Kidney capillary endothelial cell (primary cell): ENCODE results near the gene PTPRN2.
"Not testable (repeated sequence)": the region's sequence is repeated elsewhere in the genome, so short reads cannot be mapped to it uniquely, and the experiment has no call there.

ENCODE experiments used
- DNase-seq: peaks from one replicate; pipeline ENCODE4 v3.0.0-alpha.2; 2018; ENCODE audit warnings: low spot score

The PTPRN2 gene

DNA sequence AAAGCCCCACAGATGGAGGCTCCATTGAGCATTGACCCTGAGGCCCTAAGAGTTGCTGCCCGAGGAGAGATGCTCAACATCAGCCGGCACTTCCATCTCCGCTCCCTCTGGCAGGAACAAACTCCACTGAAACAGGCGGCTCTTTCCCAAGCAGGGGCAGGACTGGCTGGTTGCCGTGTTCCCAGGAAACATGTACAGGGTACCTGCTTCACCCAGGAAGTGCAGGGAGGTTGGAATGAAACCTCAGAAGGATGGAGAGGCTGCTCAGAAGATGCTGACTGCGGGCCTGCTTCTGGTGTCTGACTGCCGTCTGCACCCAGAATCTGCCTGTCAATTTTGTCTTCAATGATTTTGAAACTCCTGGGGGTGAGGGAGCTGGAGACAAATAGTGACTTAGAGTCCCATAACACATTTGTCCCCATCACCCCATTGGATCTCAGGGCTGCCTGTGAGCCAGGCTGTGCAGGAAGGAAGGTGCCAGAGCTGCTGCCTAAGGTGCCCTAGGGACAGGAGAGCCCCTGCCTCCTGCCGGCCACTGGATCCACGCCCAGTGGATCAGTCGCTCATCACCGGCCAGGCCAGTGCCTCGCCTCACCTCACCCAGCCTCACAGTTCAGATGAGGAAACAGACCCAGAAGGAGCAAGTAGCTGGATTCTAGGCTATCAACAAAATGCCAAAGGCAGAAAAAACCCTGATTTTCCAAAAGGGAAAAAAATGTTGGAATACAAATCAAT, 237.3 kb downstream of the PTPRN2 start:
- DNase-seq: no peak

DNA sequence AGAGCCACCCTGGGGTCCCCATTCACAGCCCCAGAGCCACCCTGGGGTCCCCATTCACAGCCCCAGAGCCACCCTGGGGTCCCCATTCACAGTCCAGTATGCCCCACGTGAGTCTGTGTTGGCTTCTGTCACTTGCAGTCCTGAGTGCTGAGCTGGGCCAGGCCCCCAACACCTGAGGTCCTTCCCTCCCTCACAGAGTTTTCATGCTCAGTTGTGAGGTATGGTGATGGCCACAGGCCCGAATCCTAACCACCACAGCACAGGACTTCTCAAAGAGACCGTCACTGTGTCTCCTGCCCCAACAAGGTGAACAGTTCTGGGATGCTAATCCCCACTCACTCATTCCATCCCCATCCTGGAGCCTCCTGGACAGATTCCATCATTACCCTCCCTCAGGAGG, 239.2 kb downstream of the PTPRN2 start:
- DNase-seq: no peak

DNA sequence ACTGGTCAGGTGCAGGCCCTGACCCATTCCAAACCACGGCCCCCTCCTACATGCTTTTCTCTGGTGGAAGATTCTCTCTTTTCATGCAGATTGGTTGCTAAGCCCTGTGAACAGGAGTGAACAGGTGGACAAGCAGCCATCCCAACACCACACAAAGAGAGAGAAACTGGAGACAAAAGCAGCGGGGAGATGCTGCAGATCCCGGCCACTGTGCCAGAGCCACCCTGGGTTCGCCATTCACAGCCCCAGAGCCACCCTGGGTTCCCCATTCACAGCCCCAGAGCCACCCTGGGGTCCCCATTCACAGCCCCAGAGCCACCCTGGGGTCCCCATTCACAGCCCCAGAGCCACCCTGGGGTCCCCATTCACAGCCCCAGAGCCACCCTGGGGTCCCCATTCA, 239.6 kb downstream of the PTPRN2 start:
- DNase-seq: not testable (repeated sequence)

DNA sequence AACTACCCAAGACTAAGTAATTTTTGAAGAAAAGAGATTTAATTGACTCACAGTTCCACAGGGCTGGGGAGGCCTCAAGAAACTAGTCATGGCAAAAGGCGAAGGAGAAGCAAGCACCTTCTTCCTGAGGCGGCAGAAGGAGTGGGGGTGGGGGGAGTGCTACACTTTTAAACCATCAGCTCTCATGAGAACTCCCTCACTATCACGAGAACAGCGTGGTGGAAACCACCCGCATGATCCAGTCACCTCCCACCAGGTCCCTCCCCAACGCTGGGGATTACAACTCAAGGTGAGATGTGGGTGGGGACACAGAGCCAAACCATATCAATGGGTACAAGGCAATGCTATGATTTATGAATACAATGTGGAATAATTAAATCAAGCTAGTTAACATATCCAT, 241.9 kb downstream of the PTPRN2 start:
- no peak for DNase-seq

DNA sequence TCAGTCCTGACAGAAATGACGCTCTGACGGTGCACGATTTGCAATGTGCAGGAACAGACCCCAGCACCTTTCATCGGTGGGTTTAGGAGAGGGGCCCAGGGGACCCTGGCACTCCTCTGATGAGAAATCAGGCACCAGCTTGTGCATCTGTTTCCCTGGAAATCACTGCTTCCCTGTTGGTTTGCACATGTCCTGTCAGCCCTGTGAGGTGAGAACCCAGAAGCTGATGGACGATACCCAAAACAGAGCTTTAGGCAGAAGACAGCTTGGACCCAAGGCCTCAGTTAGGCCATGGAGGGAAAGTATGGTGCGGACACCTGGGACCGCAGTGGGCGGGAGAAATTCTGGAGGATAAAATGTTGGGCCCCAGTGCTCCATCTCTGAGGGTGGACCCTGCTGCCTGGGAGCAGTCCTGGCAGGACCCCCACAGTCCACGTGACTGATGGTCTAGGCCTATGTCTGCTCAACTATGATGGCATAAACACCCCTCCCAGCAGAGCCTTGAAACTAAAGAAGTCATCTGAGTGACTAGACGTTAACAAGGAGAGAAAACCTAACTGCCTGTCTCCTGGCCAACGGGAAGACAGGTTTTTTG, 242.8 kb downstream of the PTPRN2 start:
- DNase-seq: no peak

DNA sequence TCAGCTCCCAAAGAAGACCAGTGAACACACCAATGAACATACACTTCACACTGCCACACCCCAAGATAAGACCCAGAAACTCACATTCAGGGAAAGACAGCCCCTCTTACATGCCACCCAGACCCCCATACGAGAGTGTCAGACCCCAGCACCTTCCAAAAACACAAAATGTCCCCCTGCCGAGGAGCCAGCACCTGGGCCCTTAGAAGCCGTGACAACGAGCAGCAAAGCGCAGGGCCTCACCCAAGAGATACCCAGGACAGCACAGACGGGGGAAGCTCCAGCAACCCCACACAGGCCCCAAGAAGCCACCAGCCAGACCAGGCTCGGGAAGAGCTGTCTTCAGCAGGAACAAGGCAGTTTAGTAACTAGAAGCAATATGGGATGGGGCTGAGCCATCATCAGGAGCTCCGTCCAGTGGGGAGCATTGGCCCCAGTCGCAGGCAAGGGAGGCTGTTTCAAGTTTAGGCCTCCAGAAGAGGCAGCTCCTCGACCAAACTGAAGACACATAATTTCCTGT, 243.6 kb downstream of the PTPRN2 start:
- no peak for DNase-seq

DNA sequence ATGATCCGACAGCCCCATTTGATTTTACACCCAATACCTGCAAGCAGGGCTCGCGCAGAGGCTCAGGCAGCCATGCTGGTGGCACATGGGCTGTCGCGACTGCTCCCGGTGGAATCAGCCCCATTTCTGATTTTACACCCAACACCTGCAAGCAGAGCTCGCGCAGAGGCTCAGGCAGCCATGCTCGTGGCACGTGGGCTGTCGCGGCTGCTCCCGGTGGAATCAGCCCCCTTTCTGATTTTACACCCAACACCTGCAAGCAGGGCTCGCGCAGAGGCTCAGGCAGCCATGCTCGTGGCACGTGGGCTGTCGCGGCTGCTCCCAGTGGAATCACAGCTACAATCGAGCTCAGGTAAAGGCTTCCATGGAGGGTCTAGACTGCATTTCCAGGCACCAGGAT, 244.1 kb downstream of the PTPRN2 start:
- DNase-seq: no peak

DNA sequence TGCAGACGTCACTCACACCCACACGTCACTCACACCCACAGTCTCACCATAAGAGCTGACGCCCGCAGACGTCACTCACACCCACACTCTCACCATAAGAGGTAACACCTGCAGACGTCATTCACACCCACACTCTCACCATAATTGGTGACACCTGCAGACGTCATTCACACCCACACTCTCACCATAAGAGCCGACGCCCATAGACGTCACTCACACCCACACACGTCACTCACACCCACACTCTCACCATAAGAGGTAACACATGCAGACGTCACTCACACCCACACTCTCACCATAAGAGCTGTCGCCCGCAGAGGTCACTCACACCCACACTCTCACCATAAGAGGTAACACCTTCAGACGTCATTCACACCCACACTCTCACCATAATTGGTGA, 246.5 kb downstream of the PTPRN2 start:
- DNase-seq: not testable (repeated sequence)

DNA sequence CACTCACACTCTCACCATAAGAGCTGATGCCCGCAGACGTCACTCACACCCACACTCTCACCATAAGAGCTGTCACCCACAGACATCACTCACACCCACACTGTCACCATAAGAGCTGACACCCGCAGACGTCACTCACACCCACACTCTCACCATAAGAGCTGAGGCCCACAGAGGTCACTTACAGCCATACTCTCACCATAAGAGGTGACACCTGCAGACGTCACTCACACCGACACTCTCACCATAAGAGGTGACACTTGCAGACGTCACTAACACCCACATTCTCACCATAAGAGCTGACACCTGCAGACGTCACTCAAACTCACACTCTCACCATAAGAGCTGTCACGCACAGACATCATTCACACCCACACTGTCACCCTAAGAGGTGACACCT, 250.7 kb downstream of the PTPRN2 start:
- not testable (repeated sequence) for DNase-seq

DNA sequence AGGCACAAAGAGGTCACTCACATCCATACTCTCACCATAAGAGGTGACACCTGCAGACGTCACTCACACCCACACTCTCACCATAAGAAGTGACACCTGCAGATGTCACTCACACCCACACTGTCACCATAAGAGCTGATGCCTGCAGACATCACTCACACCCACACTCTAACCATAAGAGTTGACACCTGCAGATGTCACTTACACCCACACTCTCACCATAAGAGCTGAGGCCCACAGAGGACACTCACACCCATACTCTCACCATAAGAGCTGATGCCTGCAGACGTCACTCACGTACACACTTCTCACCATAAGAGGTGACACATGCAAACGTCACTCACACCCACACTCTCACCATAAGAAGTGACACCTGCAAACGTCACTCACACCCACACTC, 255.1 kb downstream of the PTPRN2 start:
- DNase-seq: not testable (repeated sequence)

DNA sequence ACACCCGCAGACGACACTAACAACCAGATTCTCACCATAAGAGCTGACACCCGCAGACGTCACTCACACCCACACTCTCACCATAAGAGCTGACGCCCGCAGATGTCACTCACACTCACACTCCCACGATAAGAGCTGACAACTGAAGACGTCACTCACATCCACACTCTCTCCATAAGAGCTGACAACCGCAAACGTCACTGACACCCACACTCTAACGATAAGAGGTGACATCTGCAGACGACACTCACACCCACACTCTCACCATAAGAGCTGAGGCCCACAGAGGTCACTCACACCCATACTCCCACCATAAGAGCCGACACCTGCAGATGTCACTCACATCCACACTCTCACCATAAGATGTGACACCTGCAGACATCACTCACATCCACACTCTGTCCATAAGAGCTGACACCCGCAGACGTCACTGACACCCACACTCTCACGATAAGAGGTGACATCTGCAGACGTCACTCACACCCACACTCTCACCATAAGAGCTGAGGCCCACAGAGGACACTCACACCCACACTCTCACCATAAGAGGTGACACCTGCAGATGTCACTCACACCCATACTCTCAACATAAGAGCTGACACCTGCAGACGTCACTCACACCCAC, 255.7 kb downstream of the PTPRN2 start:
- not testable (repeated sequence) for DNase-seq

DNA sequence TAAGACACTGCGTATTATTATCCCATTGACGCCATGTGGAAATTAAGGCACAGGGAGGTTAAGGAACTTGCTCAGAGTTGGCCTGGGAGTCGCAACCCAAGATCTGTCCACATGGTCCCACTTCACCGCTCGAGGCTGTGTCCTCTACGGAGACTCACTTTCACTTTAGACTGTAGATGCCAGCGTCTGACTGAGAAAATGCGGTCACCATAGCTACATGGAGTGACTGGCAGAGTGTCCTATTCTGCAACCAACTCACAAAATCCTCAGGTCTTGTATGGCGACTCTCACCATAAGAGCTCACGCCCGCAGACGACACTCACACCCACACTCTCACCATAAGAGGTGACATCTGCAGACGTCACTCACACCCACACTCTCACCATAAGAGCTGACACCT, 257.9 kb downstream of the PTPRN2 start:
- no peak for DNase-seq

DNA sequence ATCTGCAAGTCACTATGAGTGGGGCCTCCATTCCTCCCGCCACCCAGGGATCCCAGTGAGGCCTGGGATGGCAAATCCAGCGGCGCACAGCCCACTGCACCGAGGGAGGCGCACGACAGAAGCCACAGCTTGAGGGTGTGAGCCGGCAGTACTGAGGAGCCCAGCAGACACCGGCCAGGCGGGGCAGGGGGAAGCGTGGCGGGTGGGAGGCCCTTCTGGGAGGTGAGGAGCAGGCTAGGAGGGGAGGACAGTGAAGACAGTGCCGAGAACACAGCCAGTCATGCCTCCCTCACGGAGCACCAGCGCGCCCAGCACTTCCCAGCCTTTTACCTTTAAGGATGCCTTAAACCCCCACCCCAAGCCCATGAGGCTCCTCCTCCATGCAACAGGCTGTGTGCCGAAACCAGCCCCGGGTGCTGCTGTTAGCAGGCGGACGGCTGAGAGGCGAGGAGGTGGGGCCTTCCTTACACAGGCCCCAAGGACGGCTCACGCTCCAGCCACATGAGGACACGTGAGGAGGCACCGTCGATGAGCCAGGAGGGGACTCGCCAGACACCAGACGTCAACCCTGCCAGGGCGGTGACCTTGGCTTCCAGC, 258.5 kb downstream of the PTPRN2 start:
- no peak for DNase-seq

DNA sequence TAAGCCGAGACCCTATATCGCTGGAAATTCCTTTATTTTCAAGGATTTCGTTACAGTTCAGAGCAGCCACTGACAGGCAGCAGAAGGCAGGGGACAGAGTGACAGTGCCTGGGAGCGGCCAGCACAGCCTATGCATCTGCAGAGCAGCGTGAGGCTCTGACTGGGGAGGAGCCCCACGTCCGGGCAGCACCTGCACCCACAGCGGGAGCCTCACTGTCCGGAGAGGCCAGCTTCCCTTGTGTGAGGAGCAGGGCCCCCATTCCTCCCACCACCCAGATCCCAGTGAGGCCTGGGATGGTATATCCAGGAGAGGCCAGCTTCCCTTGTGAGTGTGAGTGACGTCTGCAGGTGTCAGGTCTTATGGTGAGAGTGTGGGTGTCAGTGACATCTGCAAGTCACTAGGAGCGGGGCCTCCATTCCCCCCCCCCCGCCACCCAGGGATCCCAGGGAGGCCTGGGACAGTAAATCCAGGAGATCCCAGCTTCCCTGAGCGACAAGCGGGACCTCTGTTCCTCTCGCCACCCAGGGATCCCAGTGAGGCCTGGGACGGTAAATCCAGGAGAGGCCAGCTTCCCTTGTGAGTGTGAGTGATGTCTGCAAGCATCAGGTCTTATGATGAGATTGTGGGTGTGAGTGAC, 259.1 kb downstream of the PTPRN2 start:
- DNase-seq: no peak

DNA sequence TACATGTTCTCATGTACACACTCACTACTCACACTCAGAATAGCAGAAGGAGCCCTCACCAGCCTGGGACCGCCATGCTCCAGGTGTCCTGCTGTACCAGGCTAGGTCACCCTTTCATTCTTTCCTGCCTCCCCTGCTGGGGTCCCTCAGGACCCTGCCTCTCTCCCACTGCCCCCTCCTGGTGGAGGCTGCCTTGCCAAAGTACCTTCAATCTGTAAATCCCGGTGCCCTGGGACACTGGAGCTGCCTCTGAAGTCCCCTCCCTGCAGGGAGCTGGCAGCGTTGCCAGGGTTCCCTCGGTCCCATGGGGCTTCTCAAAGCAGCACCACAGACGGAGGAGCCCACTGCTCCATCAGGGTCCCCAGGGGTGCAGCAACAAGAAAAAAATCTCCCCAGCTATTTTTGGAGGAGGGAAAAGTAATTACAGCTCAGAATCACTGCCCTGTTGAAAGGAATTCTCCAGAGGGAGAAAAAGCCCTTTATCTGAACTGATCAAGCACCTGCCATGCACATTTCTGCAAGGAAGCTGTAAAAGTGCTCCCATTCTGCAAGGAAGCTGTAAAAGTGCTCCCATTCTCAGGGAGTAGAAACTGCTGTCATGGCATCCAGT, 259.9 kb downstream of the PTPRN2 start:
- DNase-seq: no peak

DNA sequence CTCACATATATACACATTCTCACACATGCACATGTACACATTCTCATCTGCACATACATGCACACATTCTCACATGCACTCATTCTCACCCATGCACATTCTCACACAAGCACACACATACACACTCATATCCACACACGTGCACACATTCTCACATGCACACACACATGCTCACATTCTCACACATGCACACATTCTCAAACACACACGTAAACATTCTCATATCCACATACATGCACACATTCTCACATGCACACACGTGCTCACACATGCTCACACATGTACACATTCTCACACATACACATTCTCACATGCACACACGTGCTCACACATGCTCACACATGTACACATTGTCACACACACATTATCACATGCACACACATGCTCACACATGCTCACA, 260.6 kb downstream of the PTPRN2 start:
- DNase-seq: no peak

DNA sequence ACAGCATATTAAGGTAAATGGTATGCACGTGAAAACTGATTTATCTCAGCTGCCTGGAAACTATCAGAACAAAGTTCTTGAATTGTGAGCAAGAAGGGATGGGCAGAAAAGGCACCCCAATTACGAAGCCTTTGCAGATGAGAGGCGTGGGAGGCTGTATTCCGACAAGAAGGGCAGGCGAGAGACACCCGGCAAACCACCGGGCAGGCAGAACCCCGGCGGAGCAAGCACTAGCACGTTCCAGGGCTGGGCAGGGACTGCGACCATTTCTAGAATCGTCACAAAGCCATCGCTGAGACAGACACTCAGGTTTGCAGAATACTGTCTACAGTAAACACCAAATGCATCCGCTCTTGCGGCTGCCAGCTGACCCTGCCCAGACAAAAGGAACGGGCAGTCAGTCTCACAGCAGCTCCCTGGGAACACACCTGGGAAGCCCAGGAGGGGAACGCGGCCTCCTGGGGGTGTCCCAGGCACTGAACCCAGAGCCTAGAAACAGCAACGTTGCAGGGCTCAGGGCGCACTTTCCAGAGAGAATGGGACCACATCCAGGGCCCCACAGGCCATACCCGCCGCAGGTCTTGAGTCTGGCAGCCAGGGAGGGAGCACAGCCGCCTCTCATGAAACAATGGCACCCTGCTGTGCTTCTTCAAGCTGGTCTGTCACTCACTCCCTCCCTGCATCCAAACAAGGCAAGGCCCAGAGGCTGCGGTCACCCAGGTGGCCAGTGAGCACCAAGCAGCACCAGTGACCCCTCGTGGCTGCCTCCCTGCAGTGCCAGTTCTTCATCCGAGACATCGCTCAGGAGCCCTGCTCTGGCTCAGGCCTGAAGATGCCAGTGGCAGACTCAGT, 261.9 kb downstream of the PTPRN2 start:
- DNase-seq: peak; percentile 10

DNA sequence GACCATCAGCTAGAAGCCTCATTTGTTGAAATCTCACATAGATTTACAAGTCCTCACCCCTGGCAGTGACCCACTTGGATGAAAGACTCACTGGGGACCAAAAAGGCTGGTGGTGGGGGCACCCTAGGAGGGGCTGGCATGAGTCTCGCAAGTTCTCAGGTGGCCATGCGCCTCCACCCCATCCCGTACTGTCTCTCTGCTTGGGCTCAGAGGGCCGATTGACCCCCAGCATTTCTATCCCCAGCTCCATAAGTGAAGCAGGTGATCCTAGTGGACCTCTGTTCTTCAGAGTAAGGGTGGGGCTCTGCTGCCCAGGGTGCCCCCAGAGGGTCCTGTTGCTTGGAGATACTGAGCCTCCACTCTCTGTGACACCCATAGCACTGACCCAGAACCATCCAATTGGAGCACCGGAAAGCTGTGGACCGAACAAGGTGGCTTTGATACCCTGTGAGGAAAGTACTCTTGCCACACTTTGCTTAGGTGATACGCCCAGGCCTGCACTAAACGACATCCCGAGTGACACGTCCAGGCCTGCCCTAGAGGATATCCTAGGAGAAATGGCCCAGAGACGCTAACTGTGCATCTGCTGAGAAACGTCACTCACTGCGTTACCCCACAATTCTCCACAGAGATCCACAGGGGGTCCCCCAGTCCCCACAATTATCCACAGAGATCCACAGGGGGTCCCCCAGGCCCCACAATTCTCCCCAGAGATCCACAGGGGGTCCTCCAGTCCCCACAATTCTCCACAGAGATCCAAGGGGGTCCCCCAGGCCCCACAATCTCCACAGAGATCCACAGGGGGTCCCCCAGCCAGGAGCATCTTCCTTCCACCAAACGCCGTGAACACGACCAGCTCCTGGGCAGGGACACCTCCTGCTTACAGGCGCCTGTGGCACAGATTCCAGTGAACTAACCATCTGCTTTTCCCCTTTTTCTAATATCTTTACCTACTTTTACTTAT, 262.9 kb downstream of the PTPRN2 start:
- no peak for DNase-seq

DNA sequence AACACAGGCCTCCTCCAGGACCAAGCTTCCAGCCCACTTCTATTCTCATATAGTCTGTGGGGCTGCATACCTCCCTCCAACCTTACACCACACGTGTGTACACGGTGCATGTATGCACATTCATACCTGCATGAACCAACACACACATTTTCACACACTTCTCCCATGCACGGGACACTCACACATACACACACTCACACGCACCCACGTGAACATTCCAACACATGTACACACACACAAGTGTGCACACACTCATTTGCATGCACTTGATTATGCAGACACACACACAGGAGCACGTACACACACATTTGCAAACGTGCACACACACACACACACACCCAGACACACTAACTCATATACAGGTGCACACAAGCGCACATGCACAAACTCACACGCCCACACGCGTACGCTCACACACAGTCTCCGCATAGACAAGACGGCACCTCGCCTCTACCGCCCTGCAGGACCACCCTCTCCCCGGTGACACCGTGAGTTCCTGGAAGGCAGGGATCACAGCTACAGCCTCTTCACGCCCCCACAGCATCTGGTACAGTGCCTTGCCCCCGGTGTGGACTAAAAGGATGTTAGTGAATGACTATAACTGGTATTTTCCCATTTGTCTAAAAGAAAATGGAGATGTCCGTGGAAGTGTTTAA, 263.8 kb downstream of the PTPRN2 start:
- DNase-seq: no peak
